HepG2 (cell line): Measurements from ENCODE around the gene TSGA10IP. TPM values are rescaled to one million over a fixed set of nuclear protein-coding genes. Genes with fewer than 3 reads are reported as not detected.

Experiments
- AFF4 ChIP-seq: sonication (generic); formaldehyde crosslinking; IDR thresholded peaks from 2 replicates; pipeline ENCODE4 v1.4.0; 2020; ENCODE audit warnings: missing genetic modification reagents
- GABPB1 ChIP-seq: IDR thresholded peaks from 2 replicates; pipeline ENCODE4 v1.6.1; 2016; ENCODE audit warnings: mild to moderate bottlenecking, missing genetic modification reagents, moderate library complexity, missing compliant biosample characterization
- HMG20A ChIP-seq: IDR thresholded peaks from 2 replicates; pipeline ENCODE4 v1.6.1; 2016; ENCODE audit warnings: borderline replicate concordance
- HNF4G ChIP-seq, 2 experiments: sonication (generic) in 1 of 2; formaldehyde crosslinking in 1 of 2; IDR thresholded peaks; 2 replicates each; pipeline versions ENCODE4 v1.4.0 to v1.6.1; 2011 to 2020; ENCODE audit warnings: borderline replicate concordance in 2 of 2, low read depth in 2 of 2, mild to moderate bottlenecking in 2 of 2, low read length in 1 of 2, missing genetic modification reagents in 1 of 2, moderate library complexity in 1 of 2
- HNRNPL ChIP-seq: fragments of 200-400 bp; formaldehyde crosslinking; IDR thresholded peaks from 2 replicates; pipeline ENCODE4 v1.6.1; 2017; ENCODE audit warnings: mild to moderate bottlenecking, low read depth, low read length
- MAZ ChIP-seq, 2 experiments: sonication (generic) in 1 of 2; formaldehyde crosslinking in 1 of 2; IDR thresholded peaks; 2 replicates each; pipeline versions ENCODE4 v1.5.0 to v1.6.1; 2012 to 2020; ENCODE audit warnings: low read depth in 2 of 2, mild to moderate bottlenecking in 2 of 2, borderline replicate concordance in 1 of 2, improper control_type of control experiment in 1 of 2, low read length in 1 of 2, missing genetic modification reagents in 1 of 2, moderate library complexity in 1 of 2
- NCOR1 ChIP-seq: fragments of 200-600 bp; sonication (generic); IDR thresholded peaks from 2 replicates; pipeline ENCODE4 v1.7.0; 2017; ENCODE audit warnings: antibody characterized with exemption, low read length, borderline replicate concordance
- PLRG1 ChIP-seq: fragments of 450-650 bp; conservative IDR thresholded peaks from 2 replicates; pipeline ENCODE4 v1.6.1; 2016
- POGK ChIP-seq: sonication (generic); formaldehyde crosslinking; conservative IDR thresholded peaks from 2 replicates; pipeline ENCODE4 v1.8.0; 2022; ENCODE audit warnings: mild to moderate bottlenecking, moderate library complexity, missing genetic modification reagents
- RBFOX2 ChIP-seq: fragments of 200-400 bp; formaldehyde crosslinking; IDR thresholded peaks from 2 replicates; pipeline ENCODE4 v1.6.1; 2017; ENCODE audit warnings: low read depth, mild to moderate bottlenecking, low read length
- RNF219 ChIP-seq: sonication (generic); formaldehyde crosslinking; IDR thresholded peaks from 2 replicates; pipeline ENCODE4 v1.5.0; 2020; ENCODE audit warnings: mild to moderate bottlenecking, missing genetic modification reagents
- SKI ChIP-seq: fragments of 450-650 bp; IDR thresholded peaks from one replicate; pipeline ENCODE4 v1.6.1; 2018; ENCODE audit warnings: mild to moderate bottlenecking; ENCODE audit not compliant: partially characterized antibody
- TRIM22 ChIP-seq: fragments of 450-650 bp; IDR thresholded peaks from 2 replicates; pipeline ENCODE4 v1.6.1; 2017
- XBP1 ChIP-seq: sonication (generic); formaldehyde crosslinking; IDR thresholded peaks from 2 replicates; pipeline ENCODE4 v1.5.0; 2020; ENCODE audit warnings: missing genetic modification reagents
- ZBTB33 ChIP-seq: sonication (generic); formaldehyde crosslinking; IDR thresholded peaks from 2 replicates; pipeline ENCODE4 v1.4.0; 2020; ENCODE audit warnings: missing genetic modification reagents
- ZNF234 ChIP-seq: sonication (generic); formaldehyde crosslinking; conservative IDR thresholded peaks from 2 replicates; pipeline ENCODE4 v1.5.1; 2020; ENCODE audit warnings: mild to moderate bottlenecking, missing genetic modification reagents
- ZNF879 ChIP-seq: sonication (generic); formaldehyde crosslinking; IDR thresholded peaks from 2 replicates; pipeline ENCODE4 v1.8.1; 2023; ENCODE audit warnings: missing genetic modification reagents
- polyA plus RNA-seq, 8 experiments: library from polyadenylated mRNA; depleted of rRNA in 3 of 8; stranded (reverse) in 7 of 8; unstranded in 1 of 8; fragments of >200 nt; fragmentation: Illumina TruSeq in 4 of 8; extraction: Trizol in 4 of 8; gene quantifications; 2 replicates each; pipeline versions ENCODE4 v1.2.1 to v1.2.3, GENCODE V29; 2011 to 2016; ENCODE audit warnings: low read depth in 4 of 8, missing spikeins in 1 of 8, mixed read lengths in 1 of 8; ENCODE audit not compliant: insufficient read depth in 1 of 8
- total RNA-seq, 5 experiments: library from RNA; depleted of rRNA; stranded (reverse); fragments of >200 nt; fragmentation: Illumina TruSeq; extraction: Trizol; gene quantifications; 2 replicates each; pipeline ENCODE4 v1.2.3, GENCODE V29; 2016; ENCODE audit warnings: low read depth in 1 of 5

TSGA10IP gene
- total and polyA plus RNA-seq, 2 of the 13 experiments (the other 11 are each of a cell fraction or from before 2014, with no cell fraction given): not detected

GRCh38 chr11:65917434-65918210 lies 27.7 kb upstream of the TSGA10IP start (continued):
- TF ChIP-seq ZBTB33 (CRISPR knock-in tag) (no peak), RBFOX2 (peak; percentile 72), AFF4 (CRISPR knock-in tag) (no peak), POGK (no peak), MAZ (IDR thresholded peaks at IDR 0.05; ENCODE audit: borderline replicate concordance, low read depth, low read length) (no peak), MAZ (CRISPR knock-in tag; IDR thresholded peaks at IDR 0.05; ENCODE audit: low read depth) (no peak), HMG20A (CRISPR knock-in tag) (no peak), PLRG1 (no peak), SKI (no peak), HNF4G (IDR thresholded peaks at IDR 0.05; ENCODE audit: borderline replicate concordance, low read depth, low read length) (no peak), HNF4G (CRISPR knock-in tag; IDR thresholded peaks at IDR 0.05; ENCODE audit: borderline replicate concordance, low read depth) (no peak), NCOR1 (no peak), HNRNPL (peak; percentile 95), RNF219 (CRISPR knock-in tag) (no peak), ZNF879 (no peak), TRIM22 (no peak), ZNF234 (CRISPR knock-in tag) (0 out of 2 replicates have a peak, but pooled peaks have one; percentile 29), GABPB1 (CRISPR knock-in tag) (peak; percentile 21; the same call in 1 of the 2 replicates), XBP1 (CRISPR knock-in tag) (no peak)
